RPMI7951 (cell line): ENCODE results near the gene GDE1. TPM values are rescaled to one million over a fixed set of nuclear protein-coding genes. Genes with fewer than 3 reads are reported as not detected.
A peak's percentile ranks its signal among the peaks of the same experiment; 100 is the strongest.

Experiments
- DNase-seq: peaks from one replicate; pipeline ENCODE4 v3.0.0-alpha.2; 2012; ENCODE audit warnings: low read depth
- total RNA-seq: library from RNA; depleted of rRNA; stranded (reverse); fragments of >200 nt; shearing (Covaris generic); gene quantifications from 2 replicates; pipeline ENCODE4 v1.2.3, GENCODE V29; 2014

Gene GDE1
- total RNA-seq, 1 experiment from 2014 or later: 62.0 TPM

DNA sequence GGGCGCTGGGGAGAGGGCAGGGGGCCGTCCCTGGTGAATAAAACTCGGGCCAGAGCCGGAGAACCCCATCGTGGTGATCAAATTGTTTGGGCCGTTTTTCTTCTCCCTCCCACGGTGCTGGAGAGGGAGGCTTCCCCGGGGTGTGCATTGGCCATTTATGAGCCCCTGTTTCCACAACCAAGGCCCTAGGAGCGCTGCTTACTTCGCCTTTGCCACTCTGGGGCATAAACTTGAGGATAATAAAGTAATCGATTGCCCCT, 2.4 kb upstream of the GDE1 start:
- no peak for DNase-seq

DNA sequence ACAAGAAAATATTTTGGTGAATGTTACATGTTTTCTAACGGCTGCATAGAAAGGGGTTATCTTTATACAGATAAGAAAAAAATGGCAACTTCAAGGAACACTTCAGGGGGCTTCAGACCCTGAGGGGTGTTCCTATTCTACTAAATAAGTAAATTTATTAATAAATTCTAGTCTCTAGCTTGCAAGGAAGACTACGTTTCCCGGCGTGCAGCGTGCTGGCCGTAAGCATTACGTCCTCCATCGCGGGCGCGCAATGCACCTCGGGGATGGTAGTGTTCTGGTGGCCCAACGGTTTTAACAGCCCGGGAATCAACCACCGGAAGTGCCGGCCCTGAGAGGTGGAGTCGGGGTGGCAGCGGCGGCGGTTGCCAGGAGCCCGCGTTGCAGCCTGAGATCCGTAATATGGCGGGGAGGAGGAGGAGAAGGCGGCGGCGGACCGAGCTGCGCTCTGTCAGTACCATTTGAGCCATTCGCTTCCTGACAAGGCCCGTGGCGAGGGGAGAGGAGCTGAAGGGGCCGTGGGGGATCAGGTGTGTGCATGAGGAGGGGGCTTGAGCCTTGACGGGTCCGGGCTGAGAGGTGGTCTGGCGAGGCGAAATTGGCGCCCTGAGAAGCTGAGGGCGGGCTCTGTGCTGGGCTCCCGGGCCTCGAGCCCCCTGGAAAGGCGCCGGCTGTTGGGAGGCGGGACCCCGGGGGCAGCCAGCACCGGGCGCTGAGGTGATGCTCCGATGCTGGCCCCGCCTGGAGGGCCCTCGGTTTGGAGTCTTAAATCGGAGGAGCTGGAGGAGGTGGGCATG, 1.9 kb upstream of the GDE1 start, which contains the start of gene CCP110:
TSS of gene CCP110 (plus strand) at position 384 of the 797 bp plus-strand sequence. CDS start 3,940 bp downstream, outside the sequence.
- DNase-seq: peak; percentile 94

GRCh38 chr16:19523184-19523558, 1.3 kb upstream of the GDE1 start:
- no peak for DNase-seq

DNA sequence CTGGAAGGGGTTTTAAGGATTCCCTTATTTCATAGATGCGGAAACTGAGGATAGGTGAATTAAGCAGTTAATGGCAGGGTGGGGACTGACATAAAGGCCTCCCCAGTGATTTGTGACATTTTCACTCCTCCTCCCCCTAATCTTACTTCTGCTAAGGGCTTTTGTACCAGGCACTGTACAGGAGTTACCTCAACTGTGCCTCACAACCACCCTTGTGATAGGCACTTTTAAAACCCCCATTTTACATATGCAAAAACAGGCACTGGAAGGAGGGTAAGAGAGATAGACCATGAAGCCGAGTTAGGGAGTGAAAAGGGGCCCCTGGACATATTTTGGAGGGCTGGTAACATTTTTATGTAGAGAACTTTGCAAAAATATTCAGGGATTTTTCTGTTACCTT, 862 bp upstream of the GDE1 start:
- no peak for DNase-seq

DNA sequence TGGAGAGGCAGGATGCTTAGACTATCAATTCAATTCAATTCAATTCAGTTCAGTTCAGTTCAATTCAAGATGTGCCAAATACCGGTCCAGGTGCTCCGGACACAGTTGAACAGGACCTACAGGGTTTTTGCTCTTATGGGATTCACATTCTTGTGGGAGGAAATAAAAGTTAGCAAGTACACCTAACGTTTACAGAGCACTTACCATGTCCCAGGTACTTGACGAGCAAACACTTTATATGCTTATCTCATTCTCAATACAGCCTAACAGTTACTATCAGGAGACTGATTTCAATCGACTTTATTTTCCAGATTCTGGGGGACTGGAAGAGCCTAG, 467 bp upstream of the GDE1 start:
- no peak for DNase-seq

DNA sequence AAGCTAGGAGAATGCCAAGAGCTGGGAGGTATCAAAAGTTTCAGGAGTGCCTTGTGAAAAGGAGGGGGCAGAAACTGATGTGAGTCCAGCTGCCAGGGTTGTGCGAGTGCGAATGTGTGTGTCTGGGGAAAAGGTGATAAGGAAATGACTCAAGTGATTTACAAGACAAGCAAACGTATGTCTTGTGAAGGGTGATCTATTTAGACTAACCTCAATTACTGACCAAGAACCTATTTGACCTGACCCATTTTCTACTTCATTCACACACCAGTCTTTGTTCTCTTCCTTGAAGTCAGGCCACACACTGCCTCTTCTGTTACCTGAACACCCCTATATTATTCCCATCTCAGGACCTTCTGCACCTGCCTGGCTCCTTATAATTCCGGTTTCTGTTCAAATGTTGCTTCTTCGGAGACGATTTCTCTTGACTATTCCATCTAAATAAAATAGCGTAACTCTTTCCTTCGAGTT, 1.0 kb downstream of the GDE1 start:
- peak; percentile 21 for DNase-seq

DNA sequence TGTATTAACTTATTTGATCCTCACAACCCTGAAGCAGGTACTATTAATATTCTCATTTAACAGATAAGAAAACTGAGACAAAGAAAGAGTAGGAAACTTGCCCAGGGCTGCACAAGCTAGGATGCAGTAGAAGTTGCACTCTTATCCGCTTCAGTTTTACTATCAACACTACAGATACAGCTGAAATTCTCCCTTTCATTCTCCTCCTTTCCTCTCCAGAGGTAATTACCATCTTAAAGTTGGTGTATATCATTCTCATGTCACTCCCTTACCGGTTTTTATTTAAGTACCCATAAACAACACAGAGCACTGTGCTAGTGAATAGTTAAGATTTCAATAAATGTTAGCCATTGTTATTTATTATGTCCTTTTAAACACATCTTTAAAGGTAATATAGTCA, 3.5 kb downstream of the GDE1 start:
- no peak for DNase-seq

DNA sequence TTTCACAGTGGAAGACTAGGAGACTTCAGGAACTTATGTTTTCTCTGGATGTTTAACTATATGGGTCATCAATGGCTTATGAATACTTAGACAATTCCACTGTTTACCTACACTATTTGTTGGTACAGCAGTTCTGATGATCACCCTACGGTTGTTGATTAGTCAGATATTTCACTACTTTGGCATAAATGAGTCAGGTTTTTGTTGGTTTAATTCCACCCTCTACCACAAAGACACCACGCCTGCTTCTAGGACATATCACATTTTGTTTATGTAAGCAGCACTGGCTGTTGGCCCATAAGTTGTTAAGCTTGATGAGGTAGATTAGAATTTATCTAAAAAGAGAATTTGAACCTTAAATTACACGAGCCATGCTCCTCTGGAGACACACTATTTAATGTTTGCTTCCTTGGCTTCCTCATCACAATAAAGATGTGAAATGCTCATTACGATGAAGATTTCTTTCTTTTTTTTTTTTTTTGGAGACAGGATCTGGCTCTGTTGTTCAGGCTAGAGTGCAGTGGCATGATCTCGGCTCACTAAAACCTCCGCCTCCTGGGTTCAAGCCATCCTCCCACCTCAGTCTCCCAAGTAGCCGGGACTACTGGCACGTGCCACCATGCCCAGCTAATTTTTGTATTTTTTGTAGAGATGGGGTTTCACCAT, 4.3 kb downstream of the GDE1 start:
- peak; percentile 16 for DNase-seq

GRCh38 chr16:19515757-19516156, 6.1 kb downstream of the GDE1 start:
- DNase-seq: no peak

DNA sequence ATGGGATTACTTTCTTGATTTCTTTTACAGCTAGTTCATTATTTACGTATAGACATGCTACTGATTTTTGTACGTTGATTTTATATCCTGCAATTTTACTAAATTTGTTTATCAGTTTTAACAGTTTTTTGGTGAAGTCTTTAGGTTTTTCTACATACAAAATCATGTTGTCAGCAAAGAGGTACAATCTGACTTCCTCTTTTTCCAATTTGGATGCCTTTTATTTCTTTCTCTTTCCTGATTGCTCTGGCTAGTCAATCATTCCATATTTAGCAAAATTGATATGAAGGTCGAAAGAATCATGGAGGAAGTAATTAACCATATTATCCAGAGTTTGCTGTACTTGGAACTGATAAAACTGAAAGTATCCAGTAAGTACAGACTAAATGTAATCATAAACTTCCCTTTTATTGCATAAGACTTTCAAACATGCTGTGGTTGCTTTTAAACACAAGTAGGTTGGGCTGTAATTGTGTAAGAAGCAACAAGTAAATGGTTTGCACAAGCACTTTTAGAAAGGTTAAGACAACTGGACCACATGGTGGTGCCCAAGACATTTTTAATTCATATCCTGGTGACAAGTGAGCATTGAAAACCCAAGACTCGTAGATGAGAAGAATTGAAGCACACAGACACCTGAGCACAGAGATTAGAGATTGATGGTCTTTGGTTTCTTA, 8.4 kb downstream of the GDE1 start:
- no peak for DNase-seq

DNA sequence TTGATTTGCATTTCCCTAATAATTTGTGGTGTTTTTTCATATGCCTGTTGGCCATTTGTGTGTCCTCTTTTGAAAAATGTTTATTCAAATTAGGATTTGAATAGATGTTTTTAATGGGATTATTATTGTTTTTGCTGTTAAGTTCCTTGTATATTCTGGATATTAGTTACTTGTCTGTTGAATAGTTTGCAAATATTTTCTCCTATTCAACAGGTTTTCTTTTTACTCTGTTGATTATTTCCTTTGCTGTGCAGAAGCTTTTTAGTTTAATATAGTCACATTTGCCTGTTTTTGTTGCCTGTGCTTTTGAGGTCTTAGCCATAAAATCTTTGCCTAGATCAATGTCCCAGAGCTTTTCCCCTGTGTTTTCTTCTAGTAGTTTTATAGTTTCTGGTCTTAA, 9.6 kb downstream of the GDE1 start:
- DNase-seq: no peak

DNA sequence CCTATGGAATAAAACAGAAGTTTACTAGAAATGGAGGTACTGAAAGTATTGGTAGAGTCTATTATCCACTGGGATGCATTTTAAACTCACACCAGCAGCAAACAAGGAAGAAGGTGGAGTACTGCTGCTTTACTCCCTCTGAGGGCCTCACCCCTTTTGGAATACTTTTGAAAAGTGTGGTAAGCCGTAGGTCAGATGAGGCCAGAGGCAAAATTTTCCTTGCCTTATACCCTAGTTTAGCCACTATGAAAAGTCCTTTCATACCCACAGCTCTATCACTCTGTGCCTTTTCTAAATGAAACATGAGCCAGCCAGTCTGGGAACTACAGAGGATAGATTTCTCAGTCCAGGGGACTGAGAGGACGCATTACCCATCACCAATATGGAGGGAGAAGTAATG, 14.0 kb downstream of the GDE1 start:
- no peak for DNase-seq

- DNase-seq: no peak
Observed at GRCh38 chr16:19506965-19507364, 14.9 kb downstream of the GDE1 start.

- peak; percentile 29 for DNase-seq
Observed at GRCh38 chr16:19505600-19506303, 16.1 kb downstream of the GDE1 start.

DNA sequence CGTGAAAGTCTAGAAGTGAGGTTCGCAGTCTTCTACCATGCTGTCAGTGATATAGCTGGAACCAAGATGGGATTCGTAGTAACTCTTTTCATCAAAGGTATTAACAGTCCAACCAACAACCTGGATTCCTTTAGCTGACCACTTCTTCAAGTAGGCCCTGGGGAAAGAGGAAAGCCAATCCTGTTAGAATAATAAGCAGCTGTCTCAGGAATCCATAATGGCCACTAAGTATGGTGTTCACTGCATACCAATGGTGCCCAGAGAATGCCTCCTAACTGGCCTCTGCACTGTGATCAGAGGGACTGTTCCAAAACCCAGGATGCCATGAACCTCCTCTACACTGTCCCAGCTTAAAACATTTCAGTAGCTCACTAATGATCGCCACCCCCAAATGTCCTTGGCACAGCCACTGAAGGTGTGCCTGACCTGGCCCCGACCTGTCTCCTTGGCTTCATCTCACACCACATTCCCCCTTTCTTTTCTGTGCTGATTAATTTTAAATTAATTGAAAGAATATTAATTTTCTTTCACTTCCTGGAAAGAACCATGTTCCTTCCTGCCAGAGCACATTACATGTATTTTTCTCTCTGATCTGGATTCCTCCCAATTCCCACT, 18.3 kb downstream of the GDE1 start:
- DNase-seq: no peak

DNA sequence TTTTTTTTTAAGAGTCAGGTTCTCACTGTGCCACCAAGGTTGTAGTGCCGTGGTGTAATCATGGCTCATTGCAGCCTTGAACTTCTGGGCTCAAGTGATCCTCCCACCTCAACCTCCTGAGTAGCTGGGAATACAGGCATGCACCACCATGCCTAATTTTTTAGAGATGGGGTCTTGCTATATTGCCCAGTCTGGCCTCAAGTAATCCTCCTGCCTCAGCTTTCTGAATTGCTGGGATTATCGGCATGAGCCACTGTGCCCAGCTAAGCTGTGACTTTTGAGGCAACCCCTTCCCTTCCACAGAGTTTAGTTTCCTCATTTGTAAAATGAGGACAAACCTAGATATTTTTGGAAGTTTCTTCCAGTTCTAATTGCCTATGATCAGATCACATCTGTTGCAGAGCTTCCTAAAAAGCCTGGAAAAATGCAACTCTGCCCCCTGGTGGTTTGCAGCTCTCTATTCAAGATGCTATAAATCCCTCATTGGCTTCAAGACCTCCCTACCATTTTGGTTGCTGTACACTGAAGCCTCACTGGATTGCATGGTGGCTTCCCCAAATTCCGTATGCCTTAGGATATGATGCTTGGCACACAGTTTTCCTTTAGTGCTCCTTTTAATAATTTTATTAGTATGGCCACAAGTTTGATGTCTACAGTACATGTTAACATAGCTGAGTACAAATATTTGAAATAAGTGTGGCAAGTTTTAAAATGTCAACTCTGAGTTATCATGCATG, 19.3 kb downstream of the GDE1 start:
- DNase-seq: peak; percentile 66

GRCh38 chr16:19499481-19499880, 22.4 kb downstream of the GDE1 start:
- no peak for DNase-seq

DNA sequence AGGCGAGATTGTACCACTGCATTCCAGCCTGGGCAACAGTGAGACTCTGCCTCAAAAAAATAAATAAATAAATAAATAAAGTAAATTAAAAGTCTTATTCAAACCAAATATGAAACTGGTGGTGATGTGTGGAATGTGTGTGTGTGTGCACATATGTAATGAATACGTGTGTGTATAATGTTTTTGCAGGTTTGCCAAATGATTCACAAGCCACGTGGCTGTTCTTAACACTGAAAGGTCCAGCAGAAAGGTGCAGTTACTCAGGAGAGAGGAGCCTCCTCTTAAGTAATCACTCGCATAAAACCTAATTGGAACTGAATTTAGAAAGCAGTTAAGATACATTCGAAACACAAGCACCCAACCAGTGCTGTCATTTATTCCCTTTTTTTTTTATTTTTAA, 22.9 kb downstream of the GDE1 start:
- no peak for DNase-seq

DNA sequence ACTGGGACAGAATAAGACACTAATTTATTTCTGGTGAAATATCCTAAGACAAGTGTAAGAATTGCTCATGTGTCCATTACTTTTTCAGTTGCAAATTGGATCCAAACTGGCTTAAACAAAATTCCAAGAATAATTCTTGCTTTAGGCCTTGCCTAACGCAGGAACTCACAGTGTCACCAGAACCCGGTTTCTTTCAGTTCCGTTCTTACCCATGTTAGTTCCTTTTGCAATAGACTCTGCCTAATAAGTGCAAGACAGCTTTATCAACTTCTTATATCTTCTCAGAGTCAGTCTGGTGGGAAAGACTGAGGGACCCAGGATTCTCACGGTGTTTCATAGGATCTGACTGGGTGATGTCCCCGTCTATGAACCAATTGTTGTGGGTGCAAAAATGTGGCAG, 24.7 kb downstream of the GDE1 start:
- no peak for DNase-seq

DNA sequence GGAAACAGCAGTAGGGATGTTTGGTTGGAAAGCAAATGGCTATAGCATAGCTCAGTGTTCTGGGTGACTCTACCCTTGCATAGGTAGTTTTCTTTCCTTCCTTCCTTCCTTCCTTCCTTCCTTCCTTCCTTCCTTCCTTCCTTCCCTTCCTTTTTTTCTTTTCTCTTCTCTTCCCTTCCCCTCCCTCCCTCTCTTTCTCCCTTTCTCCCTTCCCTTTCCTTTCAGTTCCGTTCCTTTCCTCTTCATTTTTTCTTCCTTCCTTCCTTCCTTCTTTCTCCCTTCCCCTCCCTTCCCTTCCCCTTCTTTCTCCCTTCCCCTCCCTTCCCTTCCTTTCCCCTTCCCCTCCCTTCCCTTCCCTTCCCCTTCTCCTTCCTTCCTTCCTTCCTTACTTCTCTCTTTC, 31.3 kb downstream of the GDE1 start:
- no peak for DNase-seq

DNA sequence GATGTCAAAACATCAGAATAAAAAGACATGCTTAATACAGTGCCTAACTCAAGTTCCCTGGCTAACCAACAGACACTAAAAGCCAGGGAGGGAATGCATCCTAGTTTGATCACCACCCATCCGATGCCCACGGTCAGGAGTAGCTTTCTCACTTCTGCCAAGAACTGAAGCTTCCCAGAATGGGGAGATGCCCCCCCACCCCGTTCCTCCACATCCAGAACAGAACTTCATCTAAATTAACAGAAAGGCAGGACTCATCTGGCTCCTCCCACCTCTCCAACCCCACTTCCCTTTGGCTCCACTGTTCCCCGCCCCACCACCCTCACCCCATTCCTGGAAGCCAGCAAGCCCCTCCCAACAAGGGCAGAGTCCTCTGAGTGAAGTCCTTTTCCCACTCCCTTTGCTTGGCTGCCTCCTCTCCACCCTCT, 33.7 kb downstream of the GDE1 start:
- DNase-seq: no peak
